HG02938 (cell line): ENCODE data around the gene EPHA4.

Source experiments
- ATAC-seq: cut with Tn5 transposase; IDR thresholded peaks from one replicate; pipeline ENCODE4 v1.9.1; 2021; ENCODE audit warnings: mild to moderate bottlenecking, moderate library complexity; ENCODE audit not compliant: unreplicated experiment

Gene EPHA4

DNA sequence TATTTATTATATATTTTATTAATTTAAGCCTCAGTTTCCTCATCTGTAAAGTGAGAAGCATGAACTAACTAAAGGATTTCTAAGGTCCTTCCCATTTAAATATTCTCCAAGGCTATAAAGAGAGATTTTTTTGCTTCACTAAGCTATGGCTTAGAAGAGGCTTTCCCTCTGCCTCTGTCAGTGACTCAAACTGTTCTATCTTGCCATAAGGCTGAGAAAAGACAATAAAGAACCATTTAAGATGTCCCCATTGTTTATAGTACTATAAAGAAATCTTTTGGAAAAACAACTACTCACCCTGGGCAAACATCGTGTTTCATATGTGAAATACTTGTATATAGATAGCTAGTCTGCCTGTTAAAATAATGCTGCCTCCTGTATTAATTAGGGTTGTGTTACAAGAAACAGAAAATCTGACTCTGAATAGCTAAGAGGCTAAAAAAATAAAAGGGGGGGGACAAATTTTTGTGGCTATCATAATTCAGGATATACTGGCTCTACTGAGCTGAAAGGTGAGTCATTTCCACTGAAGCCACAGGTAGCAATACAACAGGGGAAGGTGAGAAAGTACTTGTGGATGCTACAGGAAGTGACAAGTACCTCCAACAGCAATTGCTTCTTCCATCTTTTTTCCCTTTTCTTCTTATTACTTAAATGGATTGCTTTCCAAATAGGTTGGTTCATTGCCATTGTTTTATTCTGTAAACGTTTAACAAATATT lies 25.4 kb downstream of the EPHA4 start:
- ATAC-seq, result no peak

DNA sequence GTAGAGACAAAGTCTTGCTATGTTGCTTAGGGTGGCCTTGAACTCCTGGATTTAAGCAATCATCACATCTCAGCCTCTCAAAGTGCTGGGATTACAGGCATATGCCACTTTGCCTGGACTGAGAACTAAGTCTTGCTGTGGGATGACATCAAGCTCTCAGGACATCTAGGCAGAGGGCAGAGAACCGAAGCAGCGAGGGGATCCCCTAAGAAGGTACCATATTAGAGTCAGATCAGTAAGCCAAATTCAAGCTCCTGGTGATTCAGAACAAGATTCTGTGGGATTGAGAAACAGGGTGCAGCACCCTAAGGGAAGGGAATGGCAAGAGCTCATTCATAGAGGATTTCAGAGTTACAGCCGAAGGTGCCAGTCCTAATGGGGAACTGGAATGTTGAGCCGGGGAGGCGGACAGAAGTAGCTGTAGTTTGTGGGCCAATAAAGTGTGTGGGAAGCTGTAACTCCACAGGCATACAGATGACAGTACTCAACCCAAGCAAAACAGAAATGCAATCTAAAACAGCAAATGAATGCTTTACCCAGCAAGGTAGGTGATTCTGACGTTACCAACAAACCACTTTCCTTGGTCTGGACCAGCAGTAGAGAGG lies 30.9 kb downstream of the EPHA4 start:
- ATAC-seq, result no peak

DNA sequence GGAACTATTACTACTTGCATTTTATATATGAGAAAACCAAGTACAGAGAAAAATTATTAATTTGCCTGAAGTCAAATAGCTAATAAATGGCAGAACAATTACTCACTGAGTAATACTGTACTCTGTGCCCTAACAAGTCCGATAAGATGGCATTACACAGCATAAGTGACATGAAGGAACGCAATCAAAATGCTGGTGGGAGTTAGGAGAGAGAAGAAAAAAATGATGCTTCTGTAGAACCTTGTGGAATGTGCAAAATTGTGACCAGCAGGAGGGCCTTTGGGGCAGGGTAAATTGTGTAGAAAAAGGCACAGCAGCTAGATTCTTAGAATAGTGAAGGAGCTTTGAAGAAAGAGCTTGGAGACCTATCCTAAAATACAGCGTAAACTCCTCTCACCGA lies 32.9 kb downstream of the EPHA4 start:
- ATAC-seq, result no peak

DNA sequence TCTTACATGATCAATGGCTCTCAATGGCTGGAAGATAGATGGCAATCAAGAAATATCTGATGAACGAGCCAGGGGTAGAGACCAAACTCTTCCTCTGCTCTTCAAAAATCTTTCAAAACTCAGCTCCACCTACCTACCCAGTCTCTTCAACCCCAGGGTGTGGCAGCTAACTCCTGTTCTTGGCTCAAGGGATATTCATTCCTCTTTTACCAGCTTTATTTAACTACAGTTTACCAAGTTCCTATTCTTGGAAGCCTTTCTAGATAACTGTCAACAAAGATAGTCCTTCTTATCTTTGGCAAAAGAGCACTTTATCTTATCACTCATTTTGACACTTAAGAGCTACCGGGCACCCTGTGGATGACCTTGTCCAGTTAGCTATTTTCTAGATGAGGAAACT lies 36.3 kb downstream of the EPHA4 start:
- ATAC-seq, result no peak

DNA sequence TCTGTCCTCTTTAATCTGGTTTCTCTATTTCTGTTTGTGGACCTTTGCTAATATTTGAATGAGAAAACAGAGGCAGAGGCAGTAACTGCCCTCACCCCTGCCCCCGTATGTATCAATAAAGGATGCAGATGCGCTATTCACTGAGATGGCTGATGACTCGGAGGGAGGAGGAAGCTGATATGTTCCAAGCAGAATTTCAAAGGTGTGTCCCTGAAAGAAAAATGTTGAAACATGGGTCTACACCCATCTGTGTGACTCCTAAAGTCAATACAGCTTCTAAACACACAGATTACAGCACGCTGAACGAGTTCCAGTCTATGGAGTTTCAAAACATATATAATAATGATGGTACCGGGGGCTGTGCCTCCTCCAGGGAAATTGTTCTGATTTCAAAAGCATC lies 38.8 kb downstream of the EPHA4 start:
- no peak for ATAC-seq

DNA sequence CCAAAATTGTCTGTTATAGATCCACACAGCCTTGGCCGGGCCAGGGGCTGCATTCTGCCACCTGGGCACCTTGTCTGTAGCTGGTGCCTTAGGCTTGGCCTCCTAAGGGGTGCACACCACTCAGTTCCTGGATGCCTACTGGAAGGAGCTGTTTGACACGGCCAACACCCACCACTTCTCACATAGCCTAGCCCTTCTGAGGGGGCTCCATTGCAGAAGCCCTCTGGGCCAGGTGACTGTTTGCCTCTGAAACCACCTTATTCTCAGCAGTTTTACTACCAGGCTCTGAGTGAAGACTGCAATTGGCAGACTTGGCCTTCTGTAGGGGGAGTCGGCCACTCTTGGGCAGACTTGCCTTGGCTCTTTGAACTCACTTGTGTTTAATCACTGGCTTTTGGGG lies 39.5 kb downstream of the EPHA4 start:
- no peak for ATAC-seq

DNA sequence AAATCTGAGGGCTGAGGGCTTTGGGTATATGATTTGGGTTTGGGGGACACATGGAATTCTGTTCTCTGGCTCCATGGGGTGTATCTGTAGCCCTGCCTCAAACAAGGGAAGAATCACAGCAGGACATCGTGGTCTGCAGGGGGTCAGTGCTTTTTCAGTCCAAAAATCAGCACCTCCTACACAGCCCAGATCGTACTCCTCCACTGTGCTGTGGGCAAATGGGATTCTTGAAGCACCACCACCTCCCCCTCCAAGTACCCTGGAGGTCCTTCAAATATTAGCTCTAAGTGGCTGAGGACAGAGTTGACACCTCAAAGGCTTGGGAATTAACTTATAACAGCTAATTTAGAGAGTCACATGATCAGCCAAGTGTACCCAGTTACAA lies 41.5 kb downstream of the EPHA4 start:
- ATAC-seq, result no peak

DNA sequence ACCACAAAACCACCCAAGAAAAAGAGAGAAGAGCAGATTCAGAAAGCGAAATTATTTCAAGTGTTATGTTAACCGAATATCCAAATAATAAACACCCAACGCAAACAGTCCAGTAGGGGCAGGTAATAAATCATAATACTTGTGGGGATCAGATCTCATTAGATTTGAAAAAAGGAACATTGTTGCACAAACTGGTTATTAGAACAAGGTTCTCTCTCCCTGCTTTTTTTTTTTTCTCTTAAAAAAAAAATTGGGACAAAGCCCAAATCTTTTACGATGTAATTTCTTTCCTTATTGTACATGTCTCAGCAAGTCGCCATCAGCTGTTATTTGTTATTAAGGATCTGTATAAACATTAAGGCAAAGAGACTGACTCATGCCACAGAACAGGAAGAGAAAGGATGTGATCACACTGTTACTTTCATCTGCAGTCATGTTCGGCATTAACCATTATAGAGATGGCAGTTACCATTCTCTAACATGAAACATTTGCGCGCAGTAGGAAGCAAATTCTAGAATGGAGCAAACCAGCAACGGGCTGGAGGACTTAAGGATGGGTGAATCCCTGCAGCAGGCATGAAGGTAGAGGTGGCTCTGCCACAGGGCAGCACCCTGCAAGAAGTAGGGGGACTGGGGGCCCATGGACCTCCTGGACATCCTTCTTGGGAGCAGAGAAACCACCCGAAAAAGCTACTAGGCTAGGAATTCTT lies 42.0 kb downstream of the EPHA4 start:
- ATAC-seq, result no peak

DNA sequence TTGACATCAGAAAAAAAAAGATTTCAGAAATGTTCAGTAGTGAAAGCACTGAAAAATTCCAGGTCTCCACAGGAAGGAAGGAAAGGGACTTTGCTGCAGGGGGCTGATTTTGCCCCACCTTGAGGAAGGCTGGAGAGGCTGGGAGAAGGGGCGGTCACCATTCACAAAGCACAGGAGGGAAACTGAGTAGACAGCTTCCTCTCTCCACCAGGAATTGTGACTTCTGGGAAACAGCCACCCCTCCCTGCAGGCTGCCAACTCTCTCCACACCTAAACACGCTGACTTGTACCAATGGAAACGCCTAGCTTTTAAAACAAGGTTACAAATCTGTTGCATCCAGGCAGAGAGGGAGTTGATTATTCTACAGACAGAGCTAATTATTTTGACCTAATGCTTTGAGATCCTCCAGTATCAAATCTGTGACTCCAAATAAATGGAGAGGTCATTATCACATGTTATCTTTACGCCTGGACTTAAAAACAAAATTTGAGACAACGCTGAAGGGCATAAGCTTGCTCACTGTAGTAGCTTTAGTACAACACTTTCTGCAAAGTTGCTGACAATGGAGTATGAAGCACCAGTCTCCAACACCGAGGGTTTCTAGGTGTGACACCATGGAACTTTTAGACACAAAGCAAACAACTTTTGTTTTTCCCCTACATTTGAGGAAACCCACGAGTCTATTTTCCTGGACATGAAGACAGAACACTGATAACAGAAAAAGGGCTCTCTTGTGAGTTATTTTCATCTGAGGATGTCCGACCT lies 42.7 kb downstream of the EPHA4 start:
- ATAC-seq, result no peak

DNA sequence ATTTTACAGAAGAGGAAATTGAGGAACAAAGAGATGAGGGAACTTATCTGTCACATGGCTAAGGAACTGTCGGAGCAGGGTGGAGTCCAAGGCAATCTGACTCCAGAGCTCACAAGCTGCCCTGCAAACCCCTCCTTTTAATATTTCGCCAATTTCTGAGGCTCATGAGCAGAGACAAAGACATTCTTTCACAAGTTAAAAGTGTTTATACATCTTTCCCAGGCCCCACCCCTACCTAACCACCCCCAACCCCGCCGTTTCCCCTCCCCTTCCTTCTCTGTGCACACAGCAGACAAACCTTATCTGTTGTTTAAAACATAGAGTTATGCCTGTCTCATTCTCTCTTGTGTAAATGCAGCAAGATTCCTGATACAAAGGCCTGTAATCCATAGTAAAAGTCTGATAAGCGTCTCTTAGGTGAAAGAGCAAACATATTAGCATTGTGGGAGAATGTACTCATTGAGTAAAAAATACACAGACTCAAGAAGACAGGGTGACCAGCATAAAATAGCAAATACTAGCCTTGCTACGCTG lies 44.3 kb downstream of the EPHA4 start:
- no peak for ATAC-seq

DNA sequence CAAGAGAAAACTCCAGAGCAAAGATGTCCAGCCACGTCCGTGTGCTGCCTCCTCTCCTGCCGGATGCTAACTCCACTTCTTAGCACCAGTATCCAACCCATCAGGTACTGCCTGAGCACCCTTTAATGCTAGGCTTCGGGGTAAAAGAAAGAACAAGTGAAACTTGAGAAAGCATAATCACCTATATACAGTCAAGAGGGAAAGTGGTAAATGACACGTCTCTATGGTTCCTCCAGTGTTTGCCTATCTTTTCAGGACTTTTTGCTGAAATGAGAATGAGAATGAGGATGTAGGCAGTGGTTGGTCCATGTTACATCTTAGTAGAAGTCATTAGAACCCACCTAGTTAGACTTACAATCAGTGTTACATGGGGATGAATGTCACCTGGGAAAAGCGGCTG lies 47.9 kb downstream of the EPHA4 start:
- no peak for ATAC-seq

DNA sequence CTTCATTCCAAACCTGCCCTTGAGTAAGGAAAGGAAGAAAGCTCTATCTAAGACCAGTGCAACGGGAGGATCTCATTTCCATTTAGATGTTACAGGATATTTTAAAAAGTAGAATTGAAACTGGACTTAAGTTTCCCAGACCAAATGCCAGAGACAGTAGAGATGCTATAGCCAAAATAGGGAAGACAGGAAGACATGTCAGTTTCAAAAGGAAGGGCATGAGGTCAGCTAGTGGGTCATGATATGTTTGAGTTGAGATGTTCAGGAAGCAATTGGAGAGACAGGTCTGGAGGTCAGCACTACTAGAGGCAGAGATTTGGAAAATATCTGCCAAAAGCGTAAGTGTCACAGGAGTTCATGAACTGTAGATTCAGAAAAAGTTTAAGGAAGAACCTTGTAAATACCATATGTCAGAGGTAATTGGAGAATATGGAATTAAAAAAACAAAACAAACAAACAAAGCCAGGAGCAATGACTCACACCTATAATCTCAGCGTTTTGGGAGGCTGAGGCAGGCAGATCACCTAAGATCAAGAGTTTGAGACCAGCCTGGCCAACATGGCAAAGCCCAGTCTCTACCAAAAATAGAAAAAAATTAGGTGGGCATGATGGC lies 50.8 kb downstream of the EPHA4 start:
- no peak for ATAC-seq

DNA sequence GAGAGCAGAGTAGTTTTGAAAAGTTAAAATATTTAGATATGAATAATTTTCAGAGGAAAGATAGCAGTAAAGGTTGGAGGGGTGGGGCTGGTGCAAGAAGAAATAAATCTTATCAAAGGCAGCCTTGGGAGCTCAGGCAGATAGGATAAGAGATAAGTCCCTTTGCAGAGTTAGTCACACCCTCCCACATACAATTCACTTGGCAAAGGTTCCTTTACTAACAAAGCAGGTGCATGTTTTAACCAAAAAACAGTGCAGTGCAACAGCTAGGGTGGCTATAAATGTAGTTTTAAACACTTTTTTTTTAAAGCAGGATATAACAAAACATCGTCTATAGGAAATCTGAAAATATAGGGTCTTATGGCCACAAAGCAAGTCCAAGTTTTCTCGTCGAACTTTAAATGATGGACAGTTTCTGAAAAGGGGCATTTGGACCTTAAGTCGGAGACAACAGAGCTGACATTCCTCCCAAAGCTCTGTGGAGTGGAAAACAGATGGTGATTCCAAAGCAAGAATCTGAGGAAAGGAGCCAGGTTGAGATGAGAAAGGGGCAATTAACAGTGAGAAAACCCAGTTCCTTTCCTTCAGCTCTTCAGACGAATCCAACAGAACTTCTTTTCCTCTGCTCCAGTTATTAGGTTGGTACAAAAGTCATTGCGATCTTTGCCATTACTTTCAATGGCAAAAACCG lies 53.0 kb downstream of the EPHA4 start:
- ATAC-seq, result no peak

DNA sequence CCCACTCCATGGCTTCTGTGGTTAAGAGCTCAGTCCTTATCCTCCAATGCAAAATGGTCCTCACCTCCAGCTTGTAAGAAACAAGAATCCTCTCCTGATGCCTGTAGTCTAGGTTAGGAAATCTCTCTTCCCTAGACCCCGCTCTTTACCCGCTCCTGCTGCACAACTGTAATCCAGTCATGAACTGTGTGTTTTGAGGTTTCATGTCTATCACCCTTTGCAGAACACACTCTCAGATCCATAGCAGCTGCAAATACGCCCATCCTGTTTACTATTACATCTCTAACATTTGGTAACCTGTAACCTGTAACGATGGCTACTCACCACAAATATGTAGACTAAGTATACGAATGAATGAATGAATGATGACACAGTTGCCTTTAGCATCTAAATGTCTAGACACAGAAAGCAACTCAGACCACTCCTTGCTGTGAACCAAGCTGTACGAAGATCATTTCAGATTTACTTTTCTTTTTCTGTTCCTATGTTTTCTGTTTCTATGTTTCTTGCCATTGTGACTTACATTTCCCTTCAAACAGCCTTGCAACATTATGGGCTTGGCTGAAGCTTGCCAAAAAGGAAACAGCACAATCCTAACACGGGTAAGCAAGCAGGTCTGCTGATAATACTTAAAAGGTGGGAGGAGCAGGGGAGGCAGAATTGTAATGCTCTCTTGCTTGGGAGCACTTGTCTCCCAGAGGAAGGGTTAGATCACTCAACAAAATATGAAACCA lies 53.7 kb downstream of the EPHA4 start:
- ATAC-seq, result peak; percentile 84

DNA sequence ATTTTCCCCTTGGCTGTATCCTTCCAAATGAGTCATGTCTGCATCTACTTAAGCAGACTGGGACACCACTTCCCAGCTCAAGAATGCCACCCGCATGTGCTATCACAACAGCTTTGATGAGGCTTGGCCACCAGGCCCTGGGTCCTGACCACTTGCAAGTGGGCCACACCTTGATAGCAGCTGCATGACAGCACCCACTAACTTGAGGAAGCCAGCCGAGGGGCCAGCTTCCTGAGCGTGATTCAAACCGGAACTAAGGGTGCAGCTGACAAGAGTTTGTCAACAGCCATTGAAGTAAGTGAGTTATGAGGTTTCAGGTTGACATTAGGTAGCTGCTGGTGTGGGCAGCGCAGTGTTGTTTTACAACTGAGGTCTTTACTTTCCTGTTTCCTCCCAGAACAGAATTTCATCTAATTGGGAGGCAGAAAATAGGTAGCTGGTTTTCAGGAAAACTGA lies 54.4 kb downstream of the EPHA4 start:
- ATAC-seq, result peak; percentile 87

DNA sequence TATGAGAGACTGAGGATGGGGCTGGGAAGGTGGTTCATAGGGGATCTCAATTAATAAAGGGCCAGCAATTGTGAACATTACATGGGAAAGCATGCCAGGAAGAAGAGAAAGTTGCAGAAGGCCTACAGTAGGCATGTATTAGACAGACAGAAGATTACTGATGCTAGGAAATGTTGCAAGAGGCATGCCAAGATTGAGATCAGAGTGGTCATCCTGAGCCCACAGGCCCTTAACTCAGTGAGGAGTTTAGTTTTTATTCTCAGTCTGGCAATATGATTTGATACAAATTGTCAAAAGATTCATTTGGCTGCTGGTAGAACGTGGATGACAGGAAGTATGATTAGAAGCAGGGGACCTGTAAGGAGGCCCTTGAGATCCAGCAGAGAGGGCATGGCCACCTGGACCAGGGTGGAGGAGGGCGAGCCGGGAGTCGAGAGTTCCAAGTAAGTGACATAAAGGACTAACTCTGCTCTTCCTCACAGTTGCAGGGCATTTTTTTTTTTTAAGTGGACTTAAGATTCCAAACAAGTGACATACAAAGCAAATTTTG lies 54.9 kb downstream of the EPHA4 start:
- ATAC-seq, result no peak

DNA sequence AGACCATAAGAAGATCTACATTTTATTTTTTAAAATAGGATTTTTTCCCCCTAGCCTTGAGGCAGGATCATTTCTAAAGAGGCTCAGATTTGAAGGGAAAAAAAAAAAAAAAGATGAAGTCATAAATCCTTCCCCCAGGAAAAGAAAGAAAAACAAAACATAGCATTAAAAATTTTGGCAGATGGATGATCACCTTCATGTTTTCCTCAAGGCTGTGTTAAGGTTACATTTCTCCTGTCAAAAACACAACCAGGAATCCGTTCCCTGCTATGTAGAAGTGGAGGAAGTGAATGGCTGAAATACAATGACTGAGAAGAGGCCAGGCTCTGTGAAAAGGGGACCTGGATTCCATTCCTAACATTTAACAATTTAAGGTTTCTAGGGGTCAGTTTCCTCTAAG lies 56.2 kb downstream of the EPHA4 start:
- no peak for ATAC-seq

DNA sequence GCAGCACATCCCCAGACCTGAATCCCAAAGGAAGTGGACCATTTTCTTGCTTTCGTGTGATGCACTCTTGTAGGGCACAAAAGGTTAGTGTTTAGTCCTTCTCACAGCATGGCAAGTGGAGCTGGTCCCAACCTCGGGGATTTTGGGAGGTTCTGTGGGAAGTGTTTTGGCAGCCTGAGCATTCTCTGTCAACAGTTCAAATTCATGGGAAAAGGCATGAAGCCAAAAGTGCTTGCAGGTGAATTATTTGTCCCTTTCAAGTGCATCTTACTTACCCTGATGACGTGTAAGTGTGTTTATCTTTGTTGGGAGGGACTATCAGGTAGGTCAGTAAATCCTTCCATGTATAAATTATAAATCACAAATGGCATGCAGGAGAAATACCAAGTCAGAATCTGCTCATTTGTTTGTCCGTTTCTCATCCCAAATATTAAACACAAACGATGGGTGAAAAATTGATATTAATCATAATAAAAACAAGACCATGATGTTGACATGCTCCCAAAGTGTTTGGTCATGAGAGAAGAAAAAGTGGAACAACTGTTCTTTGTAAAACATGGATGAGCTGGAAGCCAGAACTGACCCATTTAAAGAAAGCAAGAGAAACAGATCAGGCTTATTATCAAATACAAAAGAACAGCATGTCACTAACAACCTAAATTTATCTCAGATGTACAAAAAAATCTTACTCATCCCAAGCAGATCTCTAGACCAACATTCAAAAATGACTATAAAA lies 57.6 kb downstream of the EPHA4 start:
- ATAC-seq, result no peak

DNA sequence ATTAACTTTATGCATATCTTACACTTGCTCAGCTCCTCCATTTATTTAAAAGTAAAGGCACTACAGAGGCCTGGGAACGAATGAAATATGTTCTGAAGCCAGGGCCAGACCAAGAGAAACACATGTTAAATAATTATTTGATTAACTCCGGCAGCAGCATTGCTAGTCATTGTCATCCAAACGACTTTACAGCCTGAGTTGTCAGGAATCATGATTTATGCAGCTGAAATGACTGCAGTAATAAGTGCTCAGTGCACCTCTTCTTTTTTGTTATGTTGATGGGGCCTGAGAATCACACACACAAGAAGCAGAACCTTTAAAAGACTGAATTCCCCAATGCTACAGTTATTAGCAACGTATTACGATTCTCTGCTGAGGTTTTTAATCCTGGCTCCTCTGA lies 58.9 kb downstream of the EPHA4 start:
- no peak for ATAC-seq
